Heart left ventricle (tissue), 16 donors: ENCODE data around the gene DNAJB11. TPM values are rescaled to one million over a fixed set of nuclear protein-coding genes. Genes with fewer than 3 reads are reported as not detected.

Source experiments
- ATAC-seq, 4 donors: fragments of 200-7000 bp; cut with Tn5 transposase; one replicate each; pipeline ENCODE4 v1.9.1; 2020 to 2022; ENCODE audit warnings: moderate library complexity in 4 of 4, mild to moderate bottlenecking in 3 of 4, moderate number of reproducible peaks in 1 of 4
- DNase-seq, 5 donors: peaks; one replicate each; pipeline ENCODE4 v3.0.0-alpha.2; 2020
- H3K27ac ChIP-seq, 12 donors: fragments of 200-600 bp; sonication (generic) in 4 of 12; one replicate each; pipeline versions ENCODE4 v1.5.0 to v1.8.0; 2016 to 2022; ENCODE audit warnings: mild to moderate bottlenecking in 2 of 12
- H3K27me3 ChIP-seq, 9 donors: fragments of 200-600 bp; sonication (generic) in 2 of 9; one replicate each; pipeline versions ENCODE4 v1.5.1 to v1.8.0; 2016 to 2022; ENCODE audit warnings: mild to moderate bottlenecking in 3 of 9
- H3K36me3 ChIP-seq, 9 donors: fragments of 200-600 bp; sonication (generic) in 2 of 9; one replicate each; pipeline versions ENCODE4 v1.5.0 to v1.8.0; 2018 to 2022; ENCODE audit warnings: mild to moderate bottlenecking in 2 of 9
- H3K4me1 ChIP-seq, 12 donors: fragments of 200-600 bp; sonication (generic) in 4 of 12; one replicate each; pipeline versions ENCODE4 v1.5.0 to v1.8.0; 2016 to 2022; ENCODE audit warnings: mild to moderate bottlenecking in 3 of 12
- H3K4me3 ChIP-seq, 12 donors: fragments of 200-600 bp; sonication (generic) in 4 of 12; one replicate each; pipeline versions ENCODE4 v1.5.0 to v1.8.0; 2017 to 2022; ENCODE audit warnings: mild to moderate bottlenecking in 9 of 12, moderate library complexity in 4 of 12
- H3K9me3 ChIP-seq, 12 donors: fragments of 200-600 bp; sonication (generic) in 4 of 12; one replicate each; pipeline versions ENCODE4 v1.5.0 to v1.8.0; 2016 to 2022; ENCODE audit warnings: mild to moderate bottlenecking in 1 of 12
- CTCF ChIP-seq, 12 donors: fragments of 200-600 bp; sonication (generic) in 4 of 12; IDR thresholded peaks; one replicate each; pipeline versions ENCODE4 v1.5.0 to v1.8.0; 2018 to 2022; ENCODE audit warnings: antibody characterized with exemption in 12 of 12, mild to moderate bottlenecking in 5 of 12
- POLR2A ChIP-seq, 2 donors: fragments of 450-650 bp; IDR thresholded peaks; one replicate each; pipeline ENCODE4 v1.6.1; 2017; ENCODE audit warnings: antibody characterized with exemption in 2 of 2, mild to moderate bottlenecking in 2 of 2, moderate library complexity in 2 of 2
- WGBS, 4 donors: extraction: QIAGEN DNeasy Blood & Tissue Kit in 2 of 4; methylation state at CpG; one replicate each; pipeline versions ENCODE4 v1.1.5 to v1.1.7; 2013 to 2018; 5-methylcytosine and 5-hydroxymethylcytosine counted together
- intact Hi-C, 10 donors: fragments of 100-400 bp; cut with DNase I; formaldehyde crosslinking; loops; one replicate each; pipeline versions ENCODE4 v1.11.1 to v1.14.2; 2022
- polyA plus RNA-seq, 2 donors: library from polyadenylated mRNA; stranded (reverse); fragments of 200-250 nt; gene quantifications; one replicate each; pipeline ENCODE4 v1.2.3, GENCODE V29; 2013
- total RNA-seq, 9 donors: library from RNA; depleted of rRNA in 2 of 9; stranded (reverse); fragments of >200 nt in 2 of 9; fragmentation: NEBNext Ultra II Directional in 3 of 9; extraction: Animal tissue kit (Norgen Biotek cat#: 25700) in 3 of 9; gene quantifications; one replicate each; pipeline versions ENCODE4 v1.1.0 to v1.2.4, GENCODE V29; 2016 to 2023
- donor health status: ischemic (EF 13 %, LVEDD 7.1; RV severe dilation, severe dysfunction).
- donor health status: healthy with polysubstance abuse.
- donor health status: DM: no; HTN: yes; CAD: no.
- donor health status: DM: no; HTN: no; CAD: no.
- donor health status: ischemic (EF 25% LVEDD 6.9; RV normal size, moderate dysfunction).
- donor health status: ischemic (EF 25% LVEDD 5.7; RV mildly dilated, moderate dysfunction).
- donor health status: healthy.
- donor health status: DM: yes; HTN: yes; CAD: no.
- donor health status: ischemic (EF 35%, LVEDD 5.7; RV mildly dilated, moderate dysfunction).
- donor health status: nonischemic (EF 11% LVEDD 7.7; RV severe dilation, severe dysfunction).
- donor health status: DM: yes; HTN: yes; CAD: no.
- donor health status: PGD.
- donor health status: ischemic (EF 29% LVEDD 5.4; RV normal size, mild dysfunction).
- donor health status: nonischemic (EF 23%, LVEDD 6.1; RV moderate dilation, normal function).

The DNAJB11 gene
- total and polyA plus RNA-seq, 11 donors: 17.3 to 151 (median 27.2) TPM

- no peaks in the 10 kb centered on the region for H3K9me3 ChIP-seq
- ATAC-seq (no peak), DNase-seq (no peak)
- no peak overlapping the region for H3K27ac ChIP-seq
- H3K4me3 ChIP-seq: no peak overlapping the region
- intact Hi-C loops: no loop called here
- no peaks in the 10 kb centered on the region for H3K36me3 ChIP-seq
- peaks cover 0 to 9% (median 0%) of the 10 kb centered on the region in 12 donors for H3K4me1 ChIP-seq
- no peaks in the 10 kb centered on the region for H3K27me3 ChIP-seq
- 71 to 79% (median 75%) methylated on average over 3 of the region's 3 CpGs for WGBS, 4 donors
- TF ChIP-seq POLR2A (IDR thresholded peaks at IDR 0.05): no peak
- no peak for TF ChIP-seq CTCF (IDR thresholded peaks at IDR 0.05)
Observed at GRCh38 chr3:186600896-186601295, 30.4 kb downstream of the DNAJB11 start.

GRCh38 chr3:186603159-186603558 is 32.6 kb downstream of the DNAJB11 start:
- H3K36me3 ChIP-seq: no peaks in the 10 kb centered on the region
- intact Hi-C loops: no loop called here
- H3K27ac ChIP-seq: no peak overlapping the region
- TF ChIP-seq CTCF (IDR thresholded peaks at IDR 0.05) (no peak), POLR2A (IDR thresholded peaks at IDR 0.05) (no peak)
- peaks cover 0 to 9% (median 0%) of the 10 kb centered on the region in 12 donors for H3K4me1 ChIP-seq
- no peaks in the 10 kb centered on the region for H3K27me3 ChIP-seq
- ATAC-seq (no peak), DNase-seq (no peak)
- 83 to 90% (median 87%) methylated on average over 7 of the region's 7 CpGs for WGBS, 4 donors
- H3K4me3 ChIP-seq: no peak overlapping the region
- no peaks in the 10 kb centered on the region for H3K9me3 ChIP-seq

- intact Hi-C loops: no loop called here
- no peak for ATAC-seq
- no peaks in the 10 kb centered on the region for H3K9me3 ChIP-seq
- no peak for DNase-seq
- no peaks in the 10 kb centered on the region for H3K4me1 ChIP-seq
- TF ChIP-seq POLR2A (IDR thresholded peaks at IDR 0.05): no peak
- no peak for TF ChIP-seq CTCF (IDR thresholded peaks at IDR 0.05)
- H3K36me3 ChIP-seq: no peaks in the 10 kb centered on the region
- H3K27ac ChIP-seq: no peak overlapping the region
- no peaks in the 10 kb centered on the region for H3K27me3 ChIP-seq
- H3K4me3 ChIP-seq: no peak overlapping the region
Observed at GRCh38 chr3:186605078-186605477, 34.6 kb downstream of the DNAJB11 start.

- WGBS, 4 donors: 76 to 78% (median 78%) methylated on average over 5 of the region's 5 CpGs
- intact Hi-C loops: no loop called here
Observed at GRCh38 chr3:186605561-186606545, 35.3 kb downstream of the DNAJB11 start.

More at GRCh38 chr3:186605561-186606545, 35.3 kb downstream of the DNAJB11 start:
- Histone ChIP-seq H3K36me3 (no peaks in the 10 kb centered on the region), H3K9me3 (no peaks in the 10 kb centered on the region), H3K4me3 (no peak overlapping the region), H3K4me1 (no peaks in the 10 kb centered on the region), H3K27me3 (no peaks in the 10 kb centered on the region), H3K27ac (no peak overlapping the region)
- ATAC-seq: no peak
- no peak for DNase-seq
- TF ChIP-seq POLR2A (IDR thresholded peaks at IDR 0.05) (no peak), CTCF (IDR thresholded peaks at IDR 0.05) (no peak)
